IMR-90 (cell line): ENCODE measurements around the gene NDUFC2.

ENCODE experiments used
- CTCF ChIP-seq: conservative IDR thresholded peaks from 2 replicates; pipeline ENCODE4 v1.5.1; 2012; ENCODE audit warnings: mild to moderate bottlenecking, low read depth, low read length, improper control_type of control experiment
- MXI1 ChIP-seq: IDR thresholded peaks from 2 replicates; pipeline ENCODE4 v1.6.1; 2012; ENCODE audit warnings: low read depth, mild to moderate bottlenecking, low read length, moderate library complexity, borderline replicate concordance

GRCh38 chr11:78072455-78072854 is 7.2 kb downstream of the NDUFC2 start:
- no peak for TF ChIP-seq MXI1
- no peak for TF ChIP-seq CTCF
